Epithelial cell of esophagus (primary cell): Measurements from ENCODE around the gene LTC4S.

Experiments
- DNase-seq: peaks from one replicate; pipeline ENCODE4 v3.0.0; 2010; ENCODE audit warnings: low read depth
- H3K4me3 ChIP-seq: 2 replicates; pipeline ENCODE4 v1.5.1; 2011; ENCODE audit warnings: mild to moderate bottlenecking, low read length, control low read depth
- TF ChIP-seq, protein P1 (sequence below): IDR thresholded peaks from 2 replicates; pipeline ENCODE4 v1.5.1; 2011; ENCODE audit warnings: low read depth, mild to moderate bottlenecking, low read length, control low read depth, inconsistent platforms; ENCODE audit not compliant: insufficient read depth; ENCODE audit errors: missing control alignments

Gene LTC4S

DNA sequence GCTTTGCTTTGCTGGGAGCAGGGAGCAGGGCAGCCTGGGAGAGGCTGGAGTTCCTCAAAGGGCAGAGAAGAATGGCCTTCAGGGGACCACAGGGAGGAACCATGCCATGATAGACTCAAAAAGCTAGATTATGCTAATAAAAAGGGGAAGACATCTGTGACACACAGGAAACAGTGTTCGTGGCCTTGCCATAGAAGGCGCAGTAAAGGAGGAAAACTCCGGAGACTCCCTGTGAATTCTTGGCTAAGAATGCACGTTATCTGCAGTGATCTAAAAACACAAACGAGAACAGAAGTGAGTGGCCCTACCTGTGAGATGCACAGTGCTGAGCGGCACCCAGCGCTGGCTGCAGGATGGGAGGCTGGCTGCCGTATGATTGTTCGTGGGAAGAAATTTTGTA is 15.9 kb upstream of the LTC4S start:
- H3K4me3 ChIP-seq, result no peak overlapping the region
- TF ChIP-seq, protein P1, sequence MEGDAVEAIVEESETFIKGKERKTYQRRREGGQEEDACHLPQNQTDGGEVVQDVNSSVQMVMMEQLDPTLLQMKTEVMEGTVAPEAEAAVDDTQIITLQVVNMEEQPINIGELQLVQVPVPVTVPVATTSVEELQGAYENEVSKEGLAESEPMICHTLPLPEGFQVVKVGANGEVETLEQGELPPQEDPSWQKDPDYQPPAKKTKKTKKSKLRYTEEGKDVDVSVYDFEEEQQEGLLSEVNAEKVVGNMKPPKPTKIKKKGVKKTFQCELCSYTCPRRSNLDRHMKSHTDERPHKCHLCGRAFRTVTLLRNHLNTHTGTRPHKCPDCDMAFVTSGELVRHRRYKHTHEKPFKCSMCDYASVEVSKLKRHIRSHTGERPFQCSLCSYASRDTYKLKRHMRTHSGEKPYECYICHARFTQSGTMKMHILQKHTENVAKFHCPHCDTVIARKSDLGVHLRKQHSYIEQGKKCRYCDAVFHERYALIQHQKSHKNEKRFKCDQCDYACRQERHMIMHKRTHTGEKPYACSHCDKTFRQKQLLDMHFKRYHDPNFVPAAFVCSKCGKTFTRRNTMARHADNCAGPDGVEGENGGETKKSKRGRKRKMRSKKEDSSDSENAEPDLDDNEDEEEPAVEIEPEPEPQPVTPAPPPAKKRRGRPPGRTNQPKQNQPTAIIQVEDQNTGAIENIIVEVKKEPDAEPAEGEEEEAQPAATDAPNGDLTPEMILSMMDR, result no peak
- no peak for DNase-seq

GRCh38 chr5:179778591-179778990 is 15.2 kb upstream of the LTC4S start:
- TF ChIP-seq, protein P1, result no peak
- no peak for DNase-seq
- H3K4me3 ChIP-seq, result no peak overlapping the region

- H3K4me3 ChIP-seq, result no peak overlapping the region
- no peak for DNase-seq
- TF ChIP-seq, protein P1, result no peak
Observed at GRCh38 chr5:179779826-179780225, 14.0 kb upstream of the LTC4S start.

- H3K4me3 ChIP-seq, result no peak overlapping the region
- no peak for DNase-seq
- TF ChIP-seq, protein P1, result no peak
Observed at GRCh38 chr5:179780362-179780761, 13.4 kb upstream of the LTC4S start.

- TF ChIP-seq, protein P1, result no peak
- no peak for DNase-seq
- no peak overlapping the region for H3K4me3 ChIP-seq
Observed at GRCh38 chr5:179781846-179782245, 11.9 kb upstream of the LTC4S start.

- TF ChIP-seq, protein P1, result no peak
- no peak for DNase-seq
- no peak overlapping the region for H3K4me3 ChIP-seq
Observed at GRCh38 chr5:179783128-179783527, 10.7 kb upstream of the LTC4S start.

- no peak overlapping the region for H3K4me3 ChIP-seq
- TF ChIP-seq, protein P1, result no peak
- no peak for DNase-seq
Observed at GRCh38 chr5:179786861-179787260, 6.9 kb upstream of the LTC4S start.
